SJSA1 (cell line): ENCODE results near the gene GAK. TPM values are rescaled to one million over a fixed set of nuclear protein-coding genes. Genes with fewer than 3 reads are reported as not detected.

Source experiments
- DNase-seq, 2 experiments: peaks; one replicate each; pipeline ENCODE4 v3.0.0-alpha.2; 2015 to 2020; ENCODE audit warnings: low spot score in 2 of 2, low read depth in 1 of 2
- H3K27ac ChIP-seq: fragments of 250-450 bp; sonication (Bioruptor Pico); 2 replicates; pipeline ENCODE4 v1.5.1; 2020; ENCODE audit warnings: mild to moderate bottlenecking, moderate library complexity
- H3K27me3 ChIP-seq: fragments of 250-450 bp; sonication (Bioruptor Pico); replicated peaks from 2 replicates; pipeline ENCODE4 v1.5.1; 2020; ENCODE audit warnings: mild to moderate bottlenecking, moderate library complexity
- H3K36me3 ChIP-seq: fragments of 250-450 bp; sonication (Bioruptor Pico); 2 replicates; pipeline ENCODE4 v1.5.1; 2020; ENCODE audit warnings: mild to moderate bottlenecking
- H3K4me1 ChIP-seq: fragments of 250-450 bp; sonication (Bioruptor Pico); replicated peaks from 2 replicates; pipeline ENCODE4 v1.6.1; 2021; ENCODE audit warnings: mild to moderate bottlenecking
- H3K4me3 ChIP-seq: fragments of 250-450 bp; sonication (Bioruptor Pico); 2 replicates; pipeline ENCODE4 v1.5.1; 2020; ENCODE audit warnings: mild to moderate bottlenecking
- H3K9me3 ChIP-seq: fragments of 250-450 bp; sonication (Bioruptor Pico); replicated peaks from 2 replicates; pipeline ENCODE4 v1.5.1; 2020; ENCODE audit warnings: mild to moderate bottlenecking
- total RNA-seq: library from RNA; depleted of rRNA; stranded (reverse); fragments of >200 nt; shearing (Covaris generic); gene quantifications from 2 replicates; pipeline ENCODE4 v1.2.3, GENCODE V29; 2014

GAK gene
- total RNA-seq, 1 experiment from 2014 or later, result 44.4 TPM

GRCh38 chr4:960140-960635, 28.1 kb upstream of the GAK start:
- Histone ChIP-seq H3K4me3 (no peak overlapping the region), H3K36me3 (peaks cover 3% of the 10 kb centered on the region; the same call in 1 of the 2 replicates), H3K27ac (no peak overlapping the region), H3K9me3 (no peaks in the 10 kb centered on the region), H3K27me3 (no peaks in the 10 kb centered on the region), H3K4me1 (no peaks in the 10 kb centered on the region)
- no peak for DNase-seq

GRCh38 chr4:959338-960139, 27.4 kb upstream of the GAK start:
- Histone ChIP-seq H3K27me3 (no peaks in the 10 kb centered on the region), H3K4me1 (no peaks in the 10 kb centered on the region), H3K36me3 (peaks cover 3% of the 10 kb centered on the region; the same call in 1 of the 2 replicates), H3K27ac (no peak overlapping the region), H3K9me3 (no peaks in the 10 kb centered on the region), H3K4me3 (no peak overlapping the region)
- DNase-seq, result no peak

- Histone ChIP-seq H3K4me1 (no peaks in the 10 kb centered on the region), H3K36me3 (peaks cover 3% of the 10 kb centered on the region; the same call in 1 of the 2 replicates), H3K9me3 (no peaks in the 10 kb centered on the region), H3K27me3 (no peaks in the 10 kb centered on the region), H3K27ac (no peak overlapping the region), H3K4me3 (no peak overlapping the region)
- no peak for DNase-seq
Observed at GRCh38 chr4:958696-959337, 26.7 kb upstream of the GAK start.

GRCh38 chr4:958314-958665, 26.2 kb upstream of the GAK start:
- no peaks in the 10 kb centered on the region for H3K9me3 ChIP-seq
- H3K27me3 ChIP-seq, result no peaks in the 10 kb centered on the region
- H3K36me3 ChIP-seq, result peaks cover under 1% of the 10 kb centered on the region; the same call in 1 of the 2 replicates
- DNase-seq, result no peak
- no peak overlapping the region for H3K27ac ChIP-seq
- H3K4me3 ChIP-seq, result no peak overlapping the region
- no peaks in the 10 kb centered on the region for H3K4me1 ChIP-seq

- Histone ChIP-seq H3K27ac (no peak overlapping the region), H3K27me3 (no peaks in the 10 kb centered on the region), H3K9me3 (no peaks in the 10 kb centered on the region), H3K4me1 (no peaks in the 10 kb centered on the region), H3K36me3 (no peaks in the 10 kb centered on the region), H3K4me3 (no peak overlapping the region)
- no peak for DNase-seq
Observed at GRCh38 chr4:957581-958313, 25.6 kb upstream of the GAK start.

DNA sequence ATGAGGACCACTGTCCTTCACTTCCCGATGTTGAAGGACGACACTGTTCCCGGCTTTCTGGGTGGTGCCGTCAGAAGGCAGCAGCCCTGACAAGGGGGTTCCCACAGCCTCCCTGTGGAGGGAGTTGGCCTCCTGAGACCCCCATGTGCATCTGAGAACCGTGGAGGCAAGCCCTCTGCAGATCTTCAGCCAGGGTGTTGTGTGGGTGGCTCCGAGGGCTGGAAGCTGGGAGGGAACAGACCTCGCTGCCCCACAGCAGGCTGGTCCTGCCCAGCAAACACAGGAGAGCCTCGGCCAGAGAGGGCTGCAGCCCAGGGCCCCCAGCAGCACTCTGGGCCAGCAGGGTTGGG, 25.1 kb upstream of the GAK start:
- no peak for DNase-seq
- Histone ChIP-seq H3K4me3 (no peak overlapping the region), H3K9me3 (no peaks in the 10 kb centered on the region), H3K4me1 (no peaks in the 10 kb centered on the region), H3K27ac (no peak overlapping the region), H3K27me3 (no peaks in the 10 kb centered on the region), H3K36me3 (no peaks in the 10 kb centered on the region)

DNA sequence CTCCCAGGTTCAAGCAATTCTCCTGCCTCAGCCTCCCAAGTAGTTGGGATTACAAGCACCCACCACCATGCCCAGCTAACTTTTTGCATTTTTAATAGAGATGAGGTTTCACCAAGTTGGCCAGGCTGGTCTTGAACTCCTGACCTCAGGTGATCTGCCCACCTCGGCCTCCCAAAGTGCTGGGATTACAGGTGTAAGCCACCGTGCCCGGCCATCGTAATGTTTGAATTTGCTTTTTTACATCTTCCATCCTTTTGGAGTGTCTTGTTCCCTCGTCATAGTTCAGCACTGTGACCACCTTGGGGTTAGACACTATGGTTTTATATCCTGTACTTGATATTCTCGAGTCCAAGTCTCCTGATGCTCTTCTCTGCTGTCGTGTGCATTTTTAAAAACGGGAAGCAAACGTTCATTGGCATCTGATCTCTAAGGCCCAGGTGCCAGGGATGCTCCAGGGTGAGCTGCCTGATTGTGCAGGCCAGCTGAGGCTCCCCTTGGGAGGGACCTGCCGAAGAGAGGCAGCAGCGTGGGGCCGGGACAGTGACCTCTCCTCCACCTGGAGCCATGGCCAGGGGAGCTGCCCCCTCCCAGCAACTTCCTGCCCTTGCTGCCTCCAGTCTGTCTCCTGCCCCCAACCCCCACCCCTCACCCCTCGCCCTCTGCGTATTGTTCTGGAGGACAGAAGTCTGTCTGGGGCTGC, 24.6 kb upstream of the GAK start:
- Histone ChIP-seq H3K27me3 (no peaks in the 10 kb centered on the region), H3K9me3 (no peaks in the 10 kb centered on the region), H3K27ac (no peak overlapping the region), H3K36me3 (no peaks in the 10 kb centered on the region), H3K4me3 (no peak overlapping the region), H3K4me1 (no peaks in the 10 kb centered on the region)
- DNase-seq, result no peak

DNA sequence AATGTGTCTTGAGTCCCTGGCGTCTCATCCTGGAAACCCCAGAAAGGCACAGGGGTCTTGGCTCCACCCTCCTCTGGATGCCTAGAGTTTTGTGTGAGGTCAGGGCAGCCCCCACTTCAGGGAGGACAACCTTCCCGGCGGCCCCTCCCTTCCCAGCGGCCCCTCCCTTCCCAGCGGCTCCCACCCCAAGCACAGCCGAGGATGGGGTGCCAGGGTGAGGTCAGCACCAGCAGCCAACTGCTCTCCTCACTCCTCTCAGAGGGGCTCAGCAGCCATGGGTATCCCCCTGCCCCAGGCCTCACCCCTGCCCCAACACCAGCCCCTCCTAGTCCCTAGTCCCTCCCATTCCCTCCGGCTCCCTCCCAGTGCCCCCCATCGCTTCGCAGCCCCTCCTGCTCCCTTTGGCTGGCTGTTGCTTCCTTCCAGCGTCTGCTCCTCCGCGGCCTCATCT, 23.8 kb upstream of the GAK start:
- Histone ChIP-seq H3K27ac (no peak overlapping the region), H3K4me1 (no peaks in the 10 kb centered on the region), H3K4me3 (no peak overlapping the region), H3K27me3 (no peaks in the 10 kb centered on the region), H3K36me3 (no peaks in the 10 kb centered on the region), H3K9me3 (no peaks in the 10 kb centered on the region)
- DNase-seq, result no peak

DNA sequence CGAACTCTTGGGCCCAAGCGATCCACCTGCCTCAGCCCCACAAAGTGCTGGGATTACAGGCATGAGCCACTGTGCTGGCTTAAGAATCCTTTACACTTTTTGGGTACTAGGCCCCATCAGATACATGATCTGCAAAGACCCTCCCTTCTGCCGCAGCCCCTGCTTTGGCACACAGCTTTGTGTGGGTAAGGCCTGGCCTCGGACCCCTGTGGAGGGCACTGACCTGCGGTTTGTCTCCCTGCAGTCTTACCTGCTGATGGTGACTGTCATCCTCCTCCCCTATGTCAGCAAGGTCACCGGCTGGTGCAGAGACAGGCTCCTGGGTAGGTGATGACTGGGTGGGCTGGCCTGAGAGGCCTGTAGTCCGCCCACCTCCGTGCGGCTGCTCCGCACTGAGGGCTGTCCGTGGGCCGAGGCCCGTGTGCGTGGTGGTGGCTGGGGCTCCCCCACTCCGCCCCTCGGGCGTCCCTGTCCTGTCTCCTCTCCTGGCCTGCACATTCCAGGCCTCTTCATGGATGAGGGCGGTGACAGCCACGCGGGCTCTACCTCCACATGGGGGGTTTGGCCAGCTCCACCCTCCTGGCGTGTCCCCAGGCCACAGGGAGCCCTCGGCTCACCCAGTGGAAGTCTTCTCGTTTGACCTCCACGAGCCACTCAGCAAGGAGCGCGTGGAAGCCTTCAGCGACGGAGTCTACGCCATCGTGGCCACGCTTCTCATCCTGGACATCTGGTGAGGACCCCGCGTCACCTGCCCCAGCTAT, 23.2 kb upstream of the GAK start:
- no peak for DNase-seq
- Histone ChIP-seq H3K27me3 (no peaks in the 10 kb centered on the region), H3K4me1 (no peaks in the 10 kb centered on the region), H3K9me3 (no peaks in the 10 kb centered on the region), H3K36me3 (no peaks in the 10 kb centered on the region), H3K4me3 (no peak overlapping the region), H3K27ac (no peak overlapping the region)

- H3K4me1 ChIP-seq, result no peaks in the 10 kb centered on the region
- no peak overlapping the region for H3K4me3 ChIP-seq
- H3K9me3 ChIP-seq, result no peaks in the 10 kb centered on the region
- no peaks in the 10 kb centered on the region for H3K27me3 ChIP-seq
- H3K27ac ChIP-seq, result no peak overlapping the region
- no peaks in the 10 kb centered on the region for H3K36me3 ChIP-seq
- DNase-seq, result no peak
Observed at GRCh38 chr4:954211-955020, 22.3 kb upstream of the GAK start.

DNA sequence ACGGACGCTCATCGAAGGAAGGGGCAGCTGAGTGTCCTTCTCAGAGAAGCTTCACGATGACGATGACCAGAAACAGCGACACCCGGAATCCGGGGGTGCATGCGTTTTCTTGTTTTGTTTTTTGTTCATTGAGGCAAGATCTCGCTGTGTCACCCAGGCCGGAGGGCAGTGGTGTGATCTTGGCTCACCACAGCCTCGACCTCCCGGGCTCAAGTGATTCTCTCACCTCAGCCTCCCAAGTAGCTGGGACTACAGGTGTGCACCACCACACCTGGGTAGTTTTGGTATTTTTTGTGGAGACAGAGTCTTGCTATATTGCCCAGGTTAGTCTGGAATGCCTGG, 21.4 kb upstream of the GAK start:
- DNase-seq, result no peak
- Histone ChIP-seq H3K36me3 (no peaks in the 10 kb centered on the region), H3K4me1 (no peaks in the 10 kb centered on the region), H3K27ac (no peak overlapping the region), H3K27me3 (no peaks in the 10 kb centered on the region), H3K9me3 (no peaks in the 10 kb centered on the region), H3K4me3 (no peak overlapping the region)

GRCh38 chr4:952881-953573, 20.9 kb upstream of the GAK start:
- Histone ChIP-seq H3K27me3 (no peaks in the 10 kb centered on the region), H3K4me1 (no peaks in the 10 kb centered on the region), H3K27ac (no peak overlapping the region), H3K36me3 (no peaks in the 10 kb centered on the region), H3K9me3 (no peaks in the 10 kb centered on the region), H3K4me3 (no peak overlapping the region)
- DNase-seq, result no peak
